Embryonic facial prominence (tissue), 1 donor: Measurements from ENCODE around the gene CPED1.
"Not testable (repeated sequence)": the region's sequence is repeated elsewhere in the genome, so short reads cannot be mapped to it uniquely, and the experiment has no call there.

Source experiments
- DNase-seq: peaks from one replicate; pipeline ENCODE4 v3.0.0-alpha.2; 2016; ENCODE audit errors: extremely low spot score

CPED1 gene

DNA sequence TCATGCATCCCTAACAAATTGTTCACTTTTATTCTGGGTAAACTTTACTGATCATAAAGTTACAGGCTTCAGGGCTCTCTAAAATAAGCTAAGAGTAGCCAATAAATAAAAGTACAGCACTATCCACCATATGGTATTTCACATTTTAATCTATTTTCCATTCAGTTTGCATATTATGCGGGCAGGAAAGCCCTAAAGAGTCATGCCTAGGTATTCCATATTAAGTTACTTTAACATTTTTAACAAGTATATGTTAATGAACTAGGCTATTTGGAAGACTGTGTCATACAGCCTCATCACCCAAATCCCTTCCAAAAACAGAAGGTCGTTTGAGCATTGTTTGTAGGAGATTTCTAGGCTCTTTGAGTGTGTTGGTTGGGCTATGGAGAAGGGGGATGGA lies 106.3 kb downstream of the CPED1 start:
- no peak for DNase-seq

DNA sequence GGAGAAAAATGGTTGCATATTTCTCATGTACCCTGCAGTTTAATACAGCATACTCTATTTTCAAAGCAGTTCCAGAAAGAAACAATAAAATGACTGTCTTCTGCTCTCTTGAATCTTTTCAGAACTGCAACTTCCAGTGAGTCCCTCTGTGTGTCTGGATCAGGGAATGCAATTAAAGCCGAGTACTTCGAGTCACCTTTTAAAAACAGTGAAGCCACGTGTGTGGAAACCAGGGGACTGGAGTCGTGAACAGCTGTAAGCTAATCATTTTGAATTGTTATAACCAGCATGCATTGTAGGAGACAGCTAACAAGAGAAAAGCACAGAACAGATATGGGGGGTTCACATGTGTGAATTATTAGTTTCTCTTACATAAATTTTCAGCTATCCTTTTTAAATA lies 109.1 kb downstream of the CPED1 start:
- no peak for DNase-seq

DNA sequence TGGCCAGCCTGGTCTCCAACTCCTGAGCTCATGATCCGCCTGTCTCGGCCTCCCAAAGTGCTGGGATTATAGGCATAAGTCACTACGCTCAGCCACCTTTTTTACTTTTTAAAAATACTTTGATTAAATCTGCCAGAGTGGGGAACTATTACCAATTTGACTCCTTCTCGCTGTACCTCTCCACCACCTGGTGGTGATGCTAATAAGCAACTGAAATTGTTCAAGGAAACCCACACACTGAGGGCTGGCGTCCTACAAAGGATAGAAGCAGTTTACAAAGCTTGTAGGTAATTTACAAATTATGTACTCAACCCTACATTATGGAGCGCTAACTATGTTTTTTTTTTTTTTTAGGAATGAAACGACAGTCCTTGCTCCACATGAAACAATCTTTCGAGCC lies 111.1 kb downstream of the CPED1 start:
- no peak for DNase-seq

DNA sequence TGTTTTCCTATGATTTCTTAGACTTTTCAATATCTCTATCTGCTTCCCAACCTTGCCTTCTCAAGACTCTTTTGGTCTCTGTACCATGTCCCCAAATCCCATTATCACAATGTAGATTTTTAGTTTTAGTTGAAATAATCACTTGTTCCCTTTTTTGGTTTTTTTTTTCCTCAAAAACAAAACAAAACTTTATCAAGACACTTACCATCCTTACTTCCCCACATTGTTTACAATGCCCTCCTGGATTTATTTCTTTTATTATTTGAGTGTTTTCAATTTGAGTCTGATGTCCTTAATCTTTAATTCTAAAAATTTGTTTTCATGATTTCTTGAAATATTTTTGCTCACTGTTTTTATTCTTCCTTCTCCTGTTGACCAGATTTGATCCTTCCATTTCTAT lies 112.6 kb downstream of the CPED1 start:
- no peak for DNase-seq

DNA sequence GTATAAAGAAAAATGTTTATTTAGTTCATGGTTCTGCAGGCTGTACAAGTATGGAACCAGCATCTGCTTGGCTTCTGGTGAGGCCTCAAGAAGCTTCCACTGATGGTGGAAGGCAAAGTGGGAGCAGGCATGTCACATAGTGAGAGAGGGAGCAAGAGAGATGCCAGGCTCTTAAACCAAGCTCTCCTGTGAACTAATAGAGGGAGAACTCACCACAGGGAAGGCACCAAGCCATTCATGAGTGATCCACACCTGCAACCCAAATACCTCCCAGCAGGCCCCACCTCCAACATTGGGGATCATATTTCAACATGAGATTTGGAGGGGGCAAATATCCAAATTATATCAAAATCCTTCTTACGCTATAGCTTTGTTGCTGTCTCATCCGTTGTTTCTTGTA lies 113.1 kb downstream of the CPED1 start:
- DNase-seq: no peak

DNA sequence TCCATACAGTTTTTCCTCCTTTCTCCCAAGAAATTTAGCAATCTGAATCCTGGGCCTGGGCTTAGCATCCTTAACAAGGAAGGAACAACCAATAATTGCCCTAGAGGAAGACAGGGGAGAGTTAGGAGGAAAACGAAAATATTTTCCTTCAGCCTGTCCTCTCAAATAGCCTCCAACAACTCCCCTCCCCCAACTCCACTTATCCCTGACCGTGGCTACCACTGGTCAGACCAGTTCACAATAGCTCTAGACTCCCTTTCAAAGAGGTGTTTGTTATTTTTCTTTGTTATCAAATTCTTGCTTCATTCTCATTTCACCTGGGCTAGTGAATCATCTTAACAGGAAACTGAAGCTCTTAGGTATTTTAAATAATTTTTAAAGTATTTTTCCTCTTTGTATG lies 114.1 kb downstream of the CPED1 start:
- DNase-seq: no peak

DNA sequence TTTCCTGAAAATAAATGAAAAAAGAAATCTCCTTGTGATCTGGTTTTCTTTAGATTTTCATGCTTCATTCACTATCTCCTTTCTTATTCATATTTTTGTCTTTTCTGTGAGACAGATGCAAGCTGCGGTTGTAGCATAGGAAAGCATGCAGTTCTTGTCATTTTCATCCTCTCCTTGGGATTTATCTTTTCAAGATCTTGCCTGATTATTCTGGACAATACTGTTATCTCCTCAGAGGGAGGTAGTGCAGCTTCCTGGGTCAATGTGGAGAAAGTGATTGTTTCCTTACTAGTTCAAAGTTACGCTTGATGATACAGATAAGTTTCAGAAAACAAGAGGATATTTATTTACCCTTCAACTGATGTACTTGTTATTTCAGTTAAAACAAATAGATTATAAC lies 114.6 kb downstream of the CPED1 start:
- no peak for DNase-seq

DNA sequence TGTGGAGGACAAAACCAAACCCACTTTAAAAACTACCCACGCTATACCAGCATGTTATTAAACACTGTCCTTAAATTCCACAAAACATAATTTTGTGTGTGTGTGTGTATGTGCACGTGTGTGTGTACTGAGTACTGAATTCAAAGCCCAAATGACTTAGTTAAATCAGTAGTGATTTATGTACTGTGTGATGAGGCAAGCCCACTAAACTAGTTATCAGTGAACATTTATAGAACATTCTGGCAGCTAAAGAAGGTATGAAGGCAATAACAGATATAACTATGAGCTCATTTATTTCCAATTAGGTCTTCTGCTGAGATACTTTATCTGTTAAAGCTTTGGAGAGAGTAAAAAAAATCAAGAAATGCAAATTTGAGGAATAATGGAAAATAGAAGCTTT lies 115.1 kb downstream of the CPED1 start:
- no peak for DNase-seq

DNA sequence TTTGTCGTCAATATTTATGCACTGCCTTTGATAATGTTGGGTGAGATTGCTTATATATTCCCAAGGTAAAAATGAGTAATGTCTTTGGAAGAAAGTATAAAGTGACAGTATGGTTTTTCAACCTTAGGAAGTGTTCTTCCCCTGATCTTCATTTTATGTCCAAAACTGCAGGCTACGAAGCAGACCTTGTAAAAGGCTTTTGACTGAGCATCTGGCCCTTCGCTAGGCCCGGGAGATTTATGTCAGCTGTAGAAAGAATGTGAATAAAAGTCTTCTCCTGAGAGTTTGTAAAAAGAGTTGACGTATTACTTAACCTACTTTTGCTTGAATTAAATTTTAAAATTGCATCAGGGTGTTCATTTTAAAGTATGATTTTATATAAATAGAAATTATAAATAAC lies 116.8 kb downstream of the CPED1 start:
- no peak for DNase-seq

DNA sequence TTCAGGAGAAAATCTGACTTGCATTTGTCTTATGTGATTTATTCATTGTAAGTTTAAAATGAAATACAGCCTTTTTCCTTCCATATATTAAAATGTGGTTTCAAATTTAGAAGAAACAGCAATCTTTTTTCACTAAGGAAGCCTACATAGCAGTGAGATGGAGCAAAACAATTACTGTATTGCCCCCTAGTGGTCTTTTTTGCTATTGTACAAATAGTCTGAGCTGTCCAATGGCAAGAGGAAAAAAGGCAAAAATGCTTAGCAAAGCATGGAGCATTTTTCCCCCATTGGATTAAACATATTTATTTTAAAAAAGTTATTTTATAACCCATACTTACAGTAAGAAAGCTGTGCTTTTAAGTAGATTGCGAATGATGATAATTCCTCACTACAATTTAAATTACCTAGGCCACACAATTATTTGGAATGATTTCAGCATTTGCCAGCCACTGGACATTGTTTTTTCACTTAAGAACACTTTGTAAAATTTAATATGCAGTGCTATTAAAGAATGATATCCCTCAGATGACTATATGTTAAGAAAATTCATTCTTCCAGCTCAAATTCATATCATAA lies 119.5 kb downstream of the CPED1 start:
- peak; percentile 79 for DNase-seq

DNA sequence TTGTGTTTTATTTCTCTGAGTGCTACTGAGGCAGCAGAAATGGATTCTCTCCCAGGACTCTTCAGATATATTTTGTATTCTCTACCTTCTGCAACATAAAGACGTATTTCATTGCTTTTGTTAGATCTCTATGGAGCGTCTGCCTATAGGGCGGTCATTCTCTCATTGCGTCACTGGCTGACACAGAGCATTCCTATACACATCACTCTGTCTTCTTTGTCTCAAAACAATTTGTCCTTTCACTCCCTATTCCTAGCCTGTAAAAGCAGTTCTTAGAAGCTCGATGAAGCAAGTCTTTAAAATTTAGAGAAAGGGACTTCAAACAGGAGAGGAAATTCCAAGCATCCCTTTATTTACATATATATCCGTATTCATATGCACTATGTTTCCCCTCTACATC lies 120.6 kb downstream of the CPED1 start:
- no peak for DNase-seq

DNA sequence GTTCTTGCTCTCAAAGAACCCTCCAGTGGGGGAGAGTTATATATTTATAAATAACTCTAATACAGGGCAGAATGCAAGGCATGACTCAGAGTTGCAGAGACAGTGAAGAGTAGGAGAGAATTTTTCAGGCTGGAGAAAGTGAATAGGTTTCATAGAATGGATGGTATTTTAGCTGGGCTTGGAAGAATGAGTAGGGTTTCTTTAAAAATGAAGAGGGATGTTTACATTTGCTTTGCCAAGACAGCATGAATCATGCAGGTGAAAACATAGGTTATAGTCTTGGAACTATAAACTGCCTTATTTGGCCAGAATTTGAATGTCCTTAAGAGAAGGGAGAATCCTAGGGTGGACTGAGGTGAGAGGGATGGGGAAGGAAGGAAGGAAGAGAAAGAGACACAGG lies 124.8 kb downstream of the CPED1 start:
- no peak for DNase-seq

DNA sequence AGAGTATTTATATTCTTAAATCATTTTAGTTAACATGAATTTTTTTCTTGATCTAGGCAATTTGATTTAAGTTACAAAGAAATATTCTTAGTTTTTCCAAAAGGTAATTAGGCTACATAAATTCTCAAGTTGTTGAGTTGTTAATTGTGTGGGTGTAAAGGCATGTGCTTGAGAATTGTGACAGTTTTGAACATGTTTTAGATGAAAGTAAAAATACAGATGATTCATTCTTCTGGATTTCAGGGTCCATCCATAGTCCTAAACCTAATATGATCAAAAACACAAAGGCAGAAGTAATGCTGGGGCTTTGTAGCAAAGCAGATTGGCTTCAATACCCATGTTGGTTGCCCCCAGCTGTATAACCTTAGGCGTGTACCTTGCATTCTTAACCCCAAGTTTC lies 127.9 kb downstream of the CPED1 start:
- DNase-seq: no peak

DNA sequence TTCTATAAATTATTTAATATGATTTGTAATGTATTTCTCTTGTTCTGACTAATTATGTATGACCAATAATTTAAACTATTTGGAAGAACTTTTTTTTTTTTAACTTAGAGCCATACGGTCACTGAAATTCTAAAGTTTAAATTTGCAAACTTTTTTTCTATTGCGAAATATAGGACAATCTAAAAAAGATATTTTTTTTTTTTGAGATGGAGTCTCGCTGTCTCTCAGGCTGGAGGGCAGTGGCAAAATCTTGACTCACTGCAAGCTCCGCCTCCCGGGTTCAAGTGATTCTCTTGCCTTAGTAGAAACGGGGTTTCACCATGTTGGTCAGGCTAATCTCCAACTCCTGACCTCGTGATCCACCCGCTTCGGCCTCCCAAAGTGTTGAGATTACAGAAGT lies 130.5 kb downstream of the CPED1 start:
- DNase-seq: no peak

DNA sequence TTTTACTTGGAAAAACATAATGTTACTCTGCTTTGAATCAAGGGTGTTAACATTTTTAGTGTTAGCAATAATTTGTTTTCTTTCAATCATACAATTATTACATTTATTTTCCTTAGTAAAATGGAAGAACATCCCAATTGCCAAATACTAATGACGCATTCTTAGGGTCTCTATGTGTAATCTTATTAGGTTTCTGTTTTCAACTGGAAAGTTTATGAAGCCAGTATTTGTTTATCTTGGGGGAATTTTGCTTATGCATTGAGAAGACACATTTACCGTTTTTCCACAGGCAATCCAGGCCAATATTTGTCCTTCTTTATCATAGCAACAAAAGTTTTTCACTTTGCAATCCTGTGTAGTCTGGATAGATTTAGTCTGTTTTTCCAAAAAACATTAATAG lies 134.5 kb downstream of the CPED1 start:
- DNase-seq: no peak

DNA sequence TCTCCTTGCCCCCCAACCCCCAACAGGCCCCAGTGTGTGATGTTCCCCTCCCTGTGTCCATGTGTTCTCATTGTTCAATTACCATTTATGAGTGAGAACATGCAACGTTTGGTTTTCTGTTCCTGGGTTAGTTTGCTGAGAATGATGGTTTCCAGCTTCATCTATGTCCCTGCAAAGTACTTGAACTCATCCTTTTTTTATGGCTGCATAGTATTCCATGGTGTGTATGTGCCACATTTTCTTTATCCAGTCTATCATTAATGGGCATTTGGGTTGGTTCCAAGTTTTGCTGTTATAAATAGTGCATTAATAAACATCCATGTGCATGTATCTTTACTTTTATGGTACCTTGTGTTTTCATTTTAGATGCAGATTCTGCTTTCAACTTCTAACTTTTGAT lies 136.9 kb downstream of the CPED1 start:
- not testable (repeated sequence) for DNase-seq

DNA sequence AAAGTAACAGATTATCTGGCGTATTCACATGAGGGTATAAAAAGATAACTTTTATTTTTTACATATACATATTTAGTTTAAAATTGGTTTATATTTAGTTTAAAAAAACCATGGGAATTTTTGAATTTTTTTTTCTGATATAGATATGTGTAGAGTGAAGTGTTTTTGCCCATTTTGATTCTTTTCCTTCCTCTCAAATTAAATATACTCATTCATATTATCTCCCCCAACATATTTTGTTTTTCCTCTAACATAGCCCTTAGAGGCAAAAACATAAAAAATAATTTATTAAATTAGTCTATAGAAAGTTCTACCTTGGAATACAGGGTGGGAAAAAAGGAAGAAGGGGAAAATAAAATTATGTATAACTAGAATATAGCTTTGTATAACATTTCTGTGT lies 137.7 kb downstream of the CPED1 start:
- DNase-seq: no peak

DNA sequence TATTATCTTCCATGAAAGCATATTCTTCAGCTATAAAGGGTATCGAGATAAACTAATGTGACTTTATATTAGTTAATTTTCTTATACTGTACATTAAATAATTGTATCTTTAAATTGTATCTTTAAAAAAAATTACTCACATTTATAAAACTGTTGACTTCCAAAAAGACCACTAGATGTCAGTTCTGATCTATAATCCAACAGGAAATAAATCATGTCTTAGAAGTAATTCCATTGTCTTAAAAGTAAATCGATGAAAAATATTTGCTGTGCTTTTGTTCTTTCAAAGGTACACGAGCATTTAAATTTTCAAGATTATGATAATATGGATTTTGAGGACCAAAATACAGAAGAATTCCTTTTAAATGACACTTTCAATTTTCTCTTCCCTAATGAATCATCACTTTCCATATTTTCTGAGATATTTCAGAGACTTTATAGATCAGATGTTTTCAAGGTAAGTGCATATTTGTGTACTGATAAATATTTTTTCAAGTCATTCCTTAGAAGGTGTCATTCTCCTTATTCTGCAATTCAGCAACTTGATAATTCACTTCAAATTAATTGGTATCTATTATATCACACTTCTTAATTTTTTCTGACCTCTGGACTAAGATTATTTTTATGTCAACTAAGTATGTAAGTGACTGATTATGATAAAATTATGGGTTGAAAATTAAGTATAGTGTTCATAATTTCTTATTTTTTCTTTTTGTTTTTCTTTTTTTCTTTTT lies 138.5 kb downstream of the CPED1 start:
- DNase-seq: no peak

DNA sequence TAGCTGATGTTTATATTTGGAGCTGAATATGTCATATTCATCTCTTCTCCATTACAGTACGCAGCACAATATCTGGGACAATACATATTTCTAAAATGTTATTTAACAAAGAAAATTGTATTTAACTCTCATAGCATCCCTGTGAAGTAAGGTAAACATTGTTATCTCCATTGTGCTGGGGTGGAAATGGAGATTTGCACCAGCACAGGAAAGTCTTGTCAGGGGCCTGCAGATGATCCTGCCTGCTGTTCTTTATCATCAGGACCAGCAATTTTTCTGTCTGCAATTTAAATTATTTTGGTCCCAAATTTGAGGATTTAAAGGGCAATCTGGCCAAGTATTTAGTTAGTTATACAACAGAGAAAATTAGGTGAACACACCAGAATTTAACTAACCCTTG lies 144.4 kb downstream of the CPED1 start:
- DNase-seq: no peak

DNA sequence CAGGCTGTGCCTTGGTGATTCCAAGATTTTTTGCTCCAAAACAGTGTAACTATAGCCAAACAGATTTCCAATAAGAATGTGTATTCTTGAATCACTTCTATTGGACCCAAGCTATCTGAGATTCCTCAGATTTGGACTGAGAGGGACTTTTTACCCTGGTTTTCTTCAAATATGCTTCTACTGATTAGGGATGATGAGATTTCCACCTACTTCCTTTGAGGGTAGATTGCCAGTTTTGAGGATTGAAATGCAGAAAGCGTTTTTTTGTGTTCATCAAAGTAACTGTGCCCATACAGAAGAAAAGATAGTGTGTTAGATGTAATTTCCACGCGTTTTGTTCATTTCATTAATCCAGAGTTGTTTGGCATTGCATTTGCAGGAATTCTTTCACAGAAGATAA lies 144.9 kb downstream of the CPED1 start:
- DNase-seq: no peak

DNA sequence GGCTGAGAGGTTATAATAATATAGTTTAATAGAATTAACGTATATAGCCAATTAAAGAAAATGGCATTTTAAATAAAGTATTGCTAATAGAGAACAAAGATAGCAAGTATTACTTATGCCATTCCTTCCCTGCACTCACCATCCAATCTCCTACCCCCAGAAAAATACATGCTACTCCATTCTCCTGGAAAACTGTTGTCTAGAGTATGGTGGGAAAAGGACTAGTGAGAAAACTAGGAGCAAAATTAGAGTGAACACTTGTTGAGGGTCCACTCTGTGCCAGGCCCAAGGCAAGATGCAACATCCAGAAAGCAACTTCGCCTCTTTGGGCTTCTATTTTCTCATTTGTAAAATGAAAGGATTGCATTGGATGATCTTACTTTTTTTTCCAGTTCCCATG lies 149.1 kb downstream of the CPED1 start:
- no peak for DNase-seq

DNA sequence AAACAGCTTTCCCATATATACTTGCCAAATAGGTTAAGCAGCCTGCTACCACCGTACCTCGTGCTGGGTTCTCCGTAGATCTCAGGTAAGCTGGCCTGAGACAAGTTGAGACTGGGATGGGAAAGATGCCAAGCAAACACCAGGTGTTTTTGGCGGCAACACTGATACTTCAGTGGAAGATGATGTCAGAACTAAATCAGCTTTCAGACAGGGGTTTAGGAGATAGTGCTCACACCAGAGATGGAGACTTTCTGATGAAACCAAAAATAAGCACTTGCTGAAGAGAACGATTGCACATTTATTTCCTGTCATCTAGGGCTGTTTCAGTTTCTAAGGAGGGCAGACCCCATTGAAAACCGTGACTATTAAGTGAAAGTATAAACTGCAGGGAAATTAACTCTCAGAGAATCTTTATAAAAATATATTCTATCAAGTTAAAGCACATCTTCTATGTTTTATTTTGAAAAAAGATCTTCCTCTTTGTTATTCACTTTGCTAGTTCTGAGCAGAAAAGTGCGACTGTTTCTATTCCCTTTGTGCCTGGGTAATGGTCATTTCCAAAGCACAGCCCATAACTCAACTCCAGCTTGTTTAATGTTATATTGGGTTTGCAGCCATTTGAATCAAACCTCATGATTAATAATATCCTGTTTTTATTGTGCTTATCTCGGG lies 149.9 kb downstream of the CPED1 start:
- no peak for DNase-seq

DNA sequence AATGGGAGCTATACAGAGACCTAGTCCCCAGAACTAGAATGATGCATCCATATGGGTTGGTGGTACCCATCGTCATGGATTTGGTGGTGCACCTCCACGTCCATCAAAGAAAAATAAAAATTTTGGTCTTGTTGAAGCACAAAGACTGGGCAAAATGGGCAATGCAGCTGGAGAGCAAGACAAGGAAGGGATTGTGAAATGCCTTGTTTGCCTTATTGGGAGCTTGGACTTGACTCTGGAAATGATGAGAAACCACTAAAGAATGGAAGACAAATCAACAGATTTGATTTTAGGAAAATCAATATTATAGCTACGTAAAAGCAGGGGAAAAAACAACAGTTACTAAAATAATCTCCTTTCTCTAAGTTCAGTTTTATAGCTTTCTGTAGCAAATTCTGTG lies 150.9 kb downstream of the CPED1 start:
- DNase-seq: no peak

DNA sequence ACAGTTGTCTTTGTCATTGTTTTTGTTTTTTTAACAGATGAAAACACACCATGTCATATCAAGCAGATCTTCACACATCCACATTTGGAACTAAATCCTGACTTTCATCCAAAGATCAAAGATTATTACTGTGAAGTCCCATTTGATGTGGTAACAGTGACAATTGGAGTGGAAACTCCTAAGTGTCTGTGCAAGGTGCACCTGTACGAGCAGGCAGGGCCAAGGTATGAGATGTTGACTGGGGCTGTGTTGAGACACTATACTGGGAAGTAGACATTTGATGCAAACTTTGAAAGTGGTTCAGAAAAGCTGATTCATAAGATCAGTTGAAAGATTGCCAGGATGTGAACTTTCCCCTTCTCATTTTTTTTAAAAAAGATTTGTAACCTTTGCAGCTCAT lies 152.3 kb downstream of the CPED1 start:
- no peak for DNase-seq
